Measurements from ENCODE around the gene CELA3B.

DNA sequence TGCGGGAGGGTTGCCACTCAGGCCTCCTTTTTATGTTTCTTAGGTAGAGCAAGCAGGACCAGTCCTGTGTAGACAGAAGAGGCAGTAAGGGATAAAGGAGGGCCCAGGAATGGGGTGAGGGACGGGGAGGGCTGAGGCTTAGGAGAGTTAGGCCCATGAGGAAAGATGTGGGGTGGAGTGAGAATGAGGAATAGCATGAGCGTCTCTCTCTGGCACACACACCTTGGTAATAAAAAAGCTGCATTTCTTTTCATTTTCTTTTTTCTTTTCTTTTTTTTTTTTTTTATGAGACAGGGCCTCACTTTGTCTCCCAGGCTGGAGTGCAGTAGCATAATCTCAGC is 32.1 kb upstream of the CELA3B start:
- TF ChIP-seq CTCF (IDR thresholded peaks at IDR 0.05) (no peak), REST (IDR thresholded peaks at IDR 0.05; ENCODE audit: insufficient read depth in 1 of 2, low read depth in 2 of 2, low read length in 1 of 2) (no peak), POLR2AphosphoS5 (IDR thresholded peaks at IDR 0.05; ENCODE audit: low read depth, low read length) (no peak), SIN3A (IDR thresholded peaks at IDR 0.05; ENCODE audit: borderline replicate concordance, insufficient read depth, low read depth, low read length) (no peak), TCF7L2 (IDR thresholded peaks at IDR 0.05; ENCODE audit: low read depth, low read length) (no peak)

Data from Panc1 (cell line).